Activated T-helper 1 cell treated with anti-CD3 and anti-CD28 coated beads, Interleukin-12 subunit alpha, Interleukin-12 subunit beta, Interleukin-2, Interleukin-4 antibody, amounts not matched to agents 30 ng/mL and 10 ng/mL and 1 ng/mL, durations not matched to agents 14 hours and 24 hours and 36 hours (primary cell): ENCODE results near the gene TAF1C. TPM values are rescaled to one million over a fixed set of nuclear protein-coding genes. Genes with fewer than 3 reads are reported as not detected.
"Not testable (repeated sequence)": the region's sequence is repeated elsewhere in the genome, so short reads cannot be mapped to it uniquely, and the experiment has no call there.

ENCODE experiments used
- DNase-seq: peaks from one replicate; pipeline ENCODE4 v3.0.0; 2021; ENCODE audit warnings: low spot score
- H3K27ac Mint-ChIP-seq: one replicate; pipeline ENCODE4 v1.8.0; 2021; ENCODE audit warnings: mild to moderate bottlenecking, mixed read lengths
- H3K27me3 Mint-ChIP-seq: one replicate; pipeline ENCODE4 v1.8.0; 2022; ENCODE audit warnings: mild to moderate bottlenecking, moderate library complexity, mixed read lengths; ENCODE audit not compliant: insufficient read depth
- H3K36me3 Mint-ChIP-seq: one replicate; pipeline ENCODE4 v1.8.0; 2021; ENCODE audit warnings: low read depth, mixed read lengths
- H3K4me1 Mint-ChIP-seq: one replicate; pipeline ENCODE4 v1.8.0; 2021; ENCODE audit warnings: low read depth, mixed read lengths
- H3K4me3 Mint-ChIP-seq: one replicate; pipeline ENCODE4 v1.8.0; 2021; ENCODE audit warnings: mild to moderate bottlenecking, moderate library complexity, mixed read lengths
- H3K9me3 Mint-ChIP-seq: one replicate; pipeline ENCODE4 v1.8.0; 2021; ENCODE audit warnings: mixed read lengths
- intact Hi-C: fragments of 100-400 bp; cut with micrococcal nuclease; formaldehyde crosslinking; loops from one replicate; pipeline ENCODE4 v1.15.1; 2024
- total RNA-seq: library from RNA; stranded (reverse); gene quantifications from 2 replicates; pipeline ENCODE4 v1.2.3, GENCODE V29; 2022

The TAF1C gene
- total RNA-seq, 1 donor from 2014 or later, result 67.9 TPM

DNA sequence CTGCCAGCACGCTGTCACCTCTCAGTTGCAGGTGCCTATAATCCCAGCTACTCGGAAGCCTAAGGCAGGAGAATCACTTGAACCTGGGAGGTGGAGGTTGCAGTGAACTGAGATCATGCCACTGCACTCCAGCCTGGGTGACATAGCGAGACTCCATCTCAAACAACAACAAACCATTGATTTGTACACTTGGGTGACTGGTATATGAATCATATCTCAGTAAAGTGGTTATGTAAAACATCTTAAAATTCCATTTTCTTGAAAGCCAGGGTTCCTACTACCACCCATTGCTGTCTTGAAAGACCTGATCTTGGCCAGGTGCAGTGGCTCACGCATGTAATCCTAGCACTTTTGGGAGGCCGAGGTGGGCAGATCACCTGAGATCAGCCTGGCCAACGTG, 18.3 kb upstream of the TAF1C start:
- H3K27me3 Mint-ChIP-seq, H3K4me1 Mint-ChIP-seq, H3K27ac Mint-ChIP-seq, H3K4me3 Mint-ChIP-seq, H3K9me3 Mint-ChIP-seq, intact Hi-C loops, H3K36me3 Mint-ChIP-seq, DNase-seq: not testable (repeated sequence)

- H3K9me3 Mint-ChIP-seq, intact Hi-C loops, DNase-seq, H3K4me1 Mint-ChIP-seq, H3K27me3 Mint-ChIP-seq, H3K36me3 Mint-ChIP-seq, H3K27ac Mint-ChIP-seq, H3K4me3 Mint-ChIP-seq: not testable (repeated sequence)
These were observed 17.7 kb upstream of the TAF1C start for GRCh38 chr16:84204551-84204950.

GRCh38 chr16:84199861-84200260, 13.0 kb upstream of the TAF1C start:
- Mint-ChIP-seq H3K4me1 (no peaks in the 10 kb centered on the region), H3K9me3 (no peaks in the 10 kb centered on the region), H3K4me3 (no peak overlapping the region), H3K27me3 (no peaks in the 10 kb centered on the region), H3K36me3 (no peaks in the 10 kb centered on the region), H3K27ac (no peak overlapping the region)
- intact Hi-C loops, result no loop called here
- DNase-seq, result no peak

GRCh38 chr16:84199097-84199496, 12.2 kb upstream of the TAF1C start:
- DNase-seq, result no peak
- H3K27ac Mint-ChIP-seq, result no peak overlapping the region
- no peaks in the 10 kb centered on the region for H3K9me3 Mint-ChIP-seq
- no peak overlapping the region for H3K4me3 Mint-ChIP-seq
- no peaks in the 10 kb centered on the region for H3K27me3 Mint-ChIP-seq
- H3K4me1 Mint-ChIP-seq, result peaks cover 6% of the 10 kb centered on the region
- intact Hi-C loops, result no loop called here
- H3K36me3 Mint-ChIP-seq, result no peaks in the 10 kb centered on the region

GRCh38 chr16:84198401-84198800, 11.5 kb upstream of the TAF1C start:
- Mint-ChIP-seq H3K4me1 (peaks cover 13% of the 10 kb centered on the region), H3K36me3 (no peaks in the 10 kb centered on the region), H3K9me3 (no peaks in the 10 kb centered on the region), H3K4me3 (no peak overlapping the region), H3K27ac (no peak overlapping the region), H3K27me3 (no peaks in the 10 kb centered on the region)
- intact Hi-C loops, result no loop called here
- DNase-seq, result no peak

DNA sequence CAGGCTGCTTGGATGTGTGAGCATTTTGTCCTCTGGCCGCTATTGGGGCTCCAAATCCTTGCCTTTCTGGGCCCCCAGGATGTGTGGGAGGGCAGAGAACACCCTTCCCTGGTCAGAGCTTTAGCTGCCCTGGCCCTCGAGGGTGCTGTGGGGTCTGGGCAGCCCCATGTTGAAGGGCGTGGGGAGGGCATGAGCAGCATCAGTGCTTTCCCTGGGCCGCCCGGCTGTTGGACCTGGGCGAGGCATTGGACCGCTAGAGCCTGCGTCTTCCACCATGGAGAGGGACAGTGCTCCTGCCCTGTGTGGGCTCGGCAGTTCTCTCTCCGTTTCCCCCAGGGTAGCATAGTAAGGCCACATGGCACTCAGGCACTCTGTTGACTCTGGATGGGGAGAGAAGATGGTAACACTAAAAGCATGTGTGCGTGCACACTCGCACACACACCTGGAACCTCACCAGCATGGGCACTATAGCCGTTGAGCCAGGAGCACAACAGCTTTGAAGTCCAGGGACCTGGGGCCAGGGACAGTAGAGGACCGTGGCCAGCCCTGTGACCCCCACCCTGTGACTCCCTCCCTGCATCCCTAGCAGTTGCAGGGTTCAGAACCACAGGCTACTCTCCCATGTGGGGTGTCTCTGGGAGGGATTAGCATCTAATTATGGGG, 10.7 kb upstream of the TAF1C start:
- intact Hi-C loops, result no loop called here
- no peak overlapping the region for H3K4me3 Mint-ChIP-seq
- peaks cover 16% of the 10 kb centered on the region for H3K4me1 Mint-ChIP-seq
- H3K27me3 Mint-ChIP-seq, result no peaks in the 10 kb centered on the region
- no peak overlapping the region for H3K27ac Mint-ChIP-seq
- H3K36me3 Mint-ChIP-seq, result no peaks in the 10 kb centered on the region
- no peak for DNase-seq
- no peaks in the 10 kb centered on the region for H3K9me3 Mint-ChIP-seq

- no peak overlapping the region for H3K4me3 Mint-ChIP-seq
- peaks cover 16% of the 10 kb centered on the region for H3K4me1 Mint-ChIP-seq
- no peak for DNase-seq
- H3K27me3 Mint-ChIP-seq, result no peaks in the 10 kb centered on the region
- no peaks in the 10 kb centered on the region for H3K36me3 Mint-ChIP-seq
- intact Hi-C loops, result no loop called here
- no peak overlapping the region for H3K27ac Mint-ChIP-seq
- H3K9me3 Mint-ChIP-seq, result no peaks in the 10 kb centered on the region
These were observed 10.0 kb upstream of the TAF1C start for GRCh38 chr16:84196727-84197394.

GRCh38 chr16:84196101-84196500, 9.2 kb upstream of the TAF1C start:
- no peak overlapping the region for H3K4me3 Mint-ChIP-seq
- no peaks in the 10 kb centered on the region for H3K27me3 Mint-ChIP-seq
- no peak overlapping the region for H3K27ac Mint-ChIP-seq
- intact Hi-C loops, result no loop called here
- H3K9me3 Mint-ChIP-seq, result no peaks in the 10 kb centered on the region
- H3K36me3 Mint-ChIP-seq, result no peaks in the 10 kb centered on the region
- peaks cover 16% of the 10 kb centered on the region for H3K4me1 Mint-ChIP-seq
- no peak for DNase-seq

- no peak overlapping the region for H3K4me3 Mint-ChIP-seq
- no peaks in the 10 kb centered on the region for H3K27me3 Mint-ChIP-seq
- no peak for DNase-seq
- no peaks in the 10 kb centered on the region for H3K36me3 Mint-ChIP-seq
- intact Hi-C loops, result no loop called here
- peaks cover 16% of the 10 kb centered on the region for H3K4me1 Mint-ChIP-seq
- H3K9me3 Mint-ChIP-seq, result no peaks in the 10 kb centered on the region
- H3K27ac Mint-ChIP-seq, result no peak overlapping the region
These were observed 8.6 kb upstream of the TAF1C start for GRCh38 chr16:84195201-84196093.

GRCh38 chr16:84194470-84195200, 7.8 kb upstream of the TAF1C start:
- no peak overlapping the region for H3K4me3 Mint-ChIP-seq
- no peaks in the 10 kb centered on the region for H3K36me3 Mint-ChIP-seq
- DNase-seq, result peak; percentile 17
- intact Hi-C loops, result no loop called here
- H3K4me1 Mint-ChIP-seq, result peaks cover 16% of the 10 kb centered on the region
- peak overlapping the region; percentile 56 for H3K27ac Mint-ChIP-seq
- H3K9me3 Mint-ChIP-seq, result no peaks in the 10 kb centered on the region
- H3K27me3 Mint-ChIP-seq, result no peaks in the 10 kb centered on the region

GRCh38 chr16:84194018-84194417, 7.2 kb upstream of the TAF1C start:
- peak overlapping the region; percentile 56 for H3K27ac Mint-ChIP-seq

GRCh38 chr16:84193480-84193879, 6.6 kb upstream of the TAF1C start:
- DNase-seq, result no peak
- Mint-ChIP-seq H3K4me3 (no peak overlapping the region), H3K9me3 (no peaks in the 10 kb centered on the region), H3K4me1 (peaks cover 16% of the 10 kb centered on the region), H3K27me3 (no peaks in the 10 kb centered on the region), H3K36me3 (no peaks in the 10 kb centered on the region), H3K27ac (peak overlapping the region; percentile 56)
- intact Hi-C loops, result no loop called here

More at GRCh38 chr16:84194018-84194417, 7.2 kb upstream of the TAF1C start:
- H3K27me3 Mint-ChIP-seq, result no peaks in the 10 kb centered on the region
- intact Hi-C loops, result no loop called here
- no peaks in the 10 kb centered on the region for H3K9me3 Mint-ChIP-seq
- peak overlapping the region; percentile 11 for H3K4me3 Mint-ChIP-seq
- DNase-seq, result no peak
- no peaks in the 10 kb centered on the region for H3K36me3 Mint-ChIP-seq
- H3K4me1 Mint-ChIP-seq, result peaks cover 16% of the 10 kb centered on the region
